ENCODE data around the gene SLC47A2. TPM values are rescaled to one million over a fixed set of nuclear protein-coding genes. Genes with fewer than 3 reads are reported as not detected.
"Not testable (repeated sequence)": the region's sequence is repeated elsewhere in the genome, so short reads cannot be mapped to it uniquely, and the experiment has no call there.

Gene SLC47A2
- total RNA-seq, 1 donor from 2014 or later = 1.5 TPM

DNA sequence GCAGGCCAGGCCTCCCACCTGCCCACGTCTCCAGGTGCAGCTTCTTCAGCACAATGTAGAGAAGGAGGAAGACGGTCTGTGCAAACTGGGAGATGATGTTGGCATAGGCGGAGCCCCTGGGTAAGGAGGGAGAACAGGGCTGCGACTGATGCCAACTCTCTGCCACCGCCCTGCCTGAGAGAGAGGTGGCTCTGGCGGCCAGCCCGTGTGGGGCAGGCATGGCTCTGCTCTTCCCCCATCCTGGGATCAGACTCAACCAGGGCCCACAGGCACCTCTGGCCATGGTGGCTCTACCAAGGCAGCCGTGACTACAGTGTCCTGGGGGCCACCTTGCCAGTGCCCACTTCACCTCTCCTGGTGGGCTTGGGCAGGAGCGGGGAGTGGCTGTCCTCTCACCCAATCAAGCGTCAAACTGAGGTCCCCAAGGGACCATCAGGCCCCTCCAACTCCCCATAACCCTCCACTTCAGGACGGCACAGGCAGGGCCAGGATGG, 8.6 kb downstream of the SLC47A2 start:
- no peak for DNase-seq

- DNase-seq = peak; percentile 62
Observed at GRCh38 chr17:19706791-19707727, 9.3 kb downstream of the SLC47A2 start.

DNA sequence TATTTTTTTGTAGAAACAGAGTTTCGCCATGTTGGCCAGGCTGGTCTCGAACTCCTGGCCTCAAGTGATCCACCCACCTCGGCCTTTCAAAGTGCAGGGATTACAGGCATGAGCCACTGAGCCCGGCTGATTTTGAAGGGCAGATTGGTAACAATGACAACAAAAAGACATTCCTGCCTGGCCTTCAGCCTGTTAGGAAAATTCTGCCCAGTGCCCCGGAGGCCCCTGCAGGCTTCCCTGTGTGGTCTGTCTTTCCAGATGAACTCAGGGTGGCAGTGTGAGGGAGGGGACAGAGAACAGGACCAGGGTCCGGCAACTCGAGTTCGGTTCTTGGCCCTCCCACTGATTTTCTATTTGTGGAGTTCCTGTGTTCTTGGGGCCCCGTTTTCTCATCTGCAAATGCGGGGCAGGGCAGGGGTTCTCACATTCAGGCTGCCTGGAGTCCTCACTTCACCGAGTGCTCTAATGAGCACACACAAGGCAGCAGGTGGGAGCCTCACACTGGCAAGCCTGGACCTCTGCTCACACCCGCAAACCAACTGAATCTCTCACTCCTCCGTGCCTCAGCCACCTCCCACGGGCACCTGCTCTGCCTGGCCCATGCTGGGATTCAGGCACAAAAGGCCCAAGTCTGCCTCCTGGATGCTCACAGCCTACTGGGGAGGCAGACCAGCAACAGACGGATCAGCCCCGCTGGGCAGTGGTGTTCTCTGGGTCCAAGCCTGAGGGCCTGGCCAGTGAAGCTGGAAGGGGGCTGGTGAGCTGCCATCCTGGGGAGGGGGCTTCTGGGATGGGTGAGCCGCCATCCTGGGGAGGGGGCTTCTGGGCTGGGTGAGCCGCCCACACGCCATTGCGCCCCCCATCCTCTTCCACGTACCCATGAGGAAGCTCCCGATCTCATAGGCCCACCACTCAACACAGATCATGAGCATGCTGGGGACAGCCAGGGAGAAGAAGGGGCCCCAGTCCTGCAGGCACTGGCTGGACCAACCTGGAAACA, 10.3 kb downstream of the SLC47A2 start:
- no peak for DNase-seq

GRCh38 chr17:19705201-19705600, 11.2 kb downstream of the SLC47A2 start:
- DNase-seq = no peak

GRCh38 chr17:19703828-19704613, 12.4 kb downstream of the SLC47A2 start:
- DNase-seq = no peak

DNA sequence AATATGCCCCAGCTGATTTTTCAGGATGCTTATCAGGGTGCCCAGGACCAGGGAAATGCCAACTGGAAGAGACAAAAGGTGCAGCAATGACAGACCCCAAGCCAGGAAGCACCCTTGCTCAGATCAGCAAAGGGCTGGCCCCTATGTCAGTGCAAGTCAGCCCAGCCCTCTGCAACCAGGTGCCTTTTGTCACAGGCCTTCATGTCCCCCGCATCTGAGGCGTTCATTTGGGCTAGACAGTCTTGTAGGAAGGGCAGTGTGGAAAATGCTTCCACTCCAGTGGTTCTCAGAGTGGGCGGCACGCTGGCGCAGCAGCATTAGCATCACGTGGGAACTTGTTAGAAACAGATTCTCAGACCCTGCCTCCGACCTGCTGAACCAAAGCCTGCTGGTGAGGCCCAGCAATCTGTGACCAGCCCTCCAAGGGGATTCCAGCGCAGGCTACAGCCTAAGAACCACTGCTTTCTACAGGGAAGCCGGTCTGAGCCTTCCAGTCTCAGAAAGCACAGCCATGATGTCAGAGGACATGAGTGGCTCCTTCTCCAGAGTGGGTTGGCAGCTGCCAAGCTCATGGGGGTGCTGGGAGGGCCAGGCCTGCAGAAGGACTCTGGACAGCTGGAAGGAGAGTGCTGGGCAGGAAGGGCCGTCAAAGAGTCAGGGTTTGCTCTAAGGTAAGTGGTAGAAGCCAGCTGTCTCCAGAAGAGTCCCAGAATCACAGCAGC, 13.1 kb downstream of the SLC47A2 start:
- DNase-seq = peak; percentile 81

- no peak for DNase-seq
Observed at GRCh38 chr17:19702217-19702641, 14.2 kb downstream of the SLC47A2 start.

DNA sequence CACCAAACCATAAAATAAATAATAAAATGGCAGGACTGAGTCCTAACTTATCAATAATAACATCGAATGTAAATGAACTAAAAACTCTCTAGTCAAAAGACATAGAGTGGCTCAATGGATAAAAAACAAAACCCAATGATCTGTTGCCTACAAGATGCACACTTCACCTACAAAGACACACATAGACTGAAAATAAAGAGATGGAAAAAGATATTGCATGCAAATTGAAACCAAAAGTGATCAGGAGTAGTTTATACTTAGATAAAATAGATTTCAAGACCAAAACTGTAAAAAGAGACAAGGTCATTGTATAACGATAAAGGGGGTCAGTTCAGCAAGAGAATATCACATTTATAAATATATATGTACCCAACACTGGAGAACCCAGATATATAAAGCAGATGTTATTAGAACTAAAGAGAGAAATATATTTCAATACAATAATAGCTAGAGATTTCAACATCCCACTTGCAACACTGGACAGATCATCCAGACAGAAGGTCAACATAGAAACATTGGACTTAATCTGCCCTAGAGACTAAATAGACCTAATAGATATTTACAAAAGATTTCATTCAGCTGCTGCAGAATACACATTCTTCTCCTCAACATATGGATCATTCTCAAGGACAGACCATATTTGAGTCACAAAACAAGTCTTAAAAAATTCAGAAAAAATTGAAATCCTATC, 29.8 kb downstream of the SLC47A2 start:
- no peak for DNase-seq

- DNase-seq = not testable (repeated sequence)
Observed at GRCh38 chr17:19684909-19685580, 31.3 kb downstream of the SLC47A2 start.

DNA sequence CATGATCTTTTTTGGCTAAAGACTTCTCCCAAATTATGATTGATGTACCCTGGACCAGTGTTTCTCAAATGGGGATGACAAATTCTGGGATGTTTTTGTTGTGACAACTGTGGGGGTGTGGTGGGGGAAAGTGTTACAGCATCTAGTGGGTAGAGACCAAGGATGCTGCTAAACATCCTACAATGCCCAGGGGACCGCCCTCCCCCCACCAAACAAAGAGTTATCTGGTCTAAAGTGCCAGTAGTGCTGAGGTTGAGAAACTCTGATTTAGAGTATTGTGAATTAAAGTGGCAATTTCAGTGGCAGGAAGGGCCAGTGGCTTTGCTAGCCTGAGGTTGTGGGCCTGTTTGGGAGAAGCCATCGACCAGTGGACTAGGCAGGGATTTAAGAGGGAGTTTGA, 33.3 kb downstream of the SLC47A2 start:
- no peak for DNase-seq

DNA sequence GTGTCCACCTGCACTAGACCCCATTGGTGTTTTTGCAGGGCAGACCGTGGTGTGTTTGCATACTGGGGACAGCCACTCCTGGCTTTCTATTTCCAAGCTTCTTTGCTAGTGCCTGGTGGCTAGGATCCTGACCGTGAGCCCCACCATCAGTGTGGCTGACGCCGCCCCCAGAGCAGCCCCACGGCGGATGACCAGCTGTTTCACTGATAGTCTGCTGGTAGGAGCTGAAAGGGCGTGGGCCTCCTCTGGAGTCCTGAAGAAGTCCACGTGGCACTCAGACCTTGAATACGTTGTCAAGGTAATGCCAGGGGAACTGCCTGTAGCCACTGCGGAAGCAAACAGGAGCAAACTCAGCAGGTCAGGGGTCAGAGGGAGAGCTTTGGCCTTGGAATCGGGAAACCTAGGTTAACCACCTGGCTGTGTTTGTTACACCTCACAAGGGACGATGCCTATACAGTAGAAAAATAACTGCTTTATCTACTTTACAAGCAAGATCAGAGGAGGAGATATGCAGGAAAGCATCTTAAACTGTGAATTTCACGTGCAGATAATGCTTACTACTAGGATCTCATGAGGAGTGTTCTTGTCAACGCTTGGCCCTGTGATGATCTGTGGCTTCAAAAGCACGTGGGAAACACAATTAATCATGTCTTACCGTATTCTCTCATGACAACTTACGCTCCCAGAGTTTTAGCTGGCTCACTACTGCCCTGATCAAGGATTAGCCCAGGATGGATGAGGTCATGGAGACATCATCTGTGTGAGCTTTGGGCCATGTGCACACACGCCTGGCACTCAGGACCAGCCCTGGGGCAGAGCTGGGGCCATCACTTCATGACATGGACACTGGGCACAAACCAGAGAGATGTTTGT, 37.6 kb downstream of the SLC47A2 start:
- no peak for DNase-seq

DNA sequence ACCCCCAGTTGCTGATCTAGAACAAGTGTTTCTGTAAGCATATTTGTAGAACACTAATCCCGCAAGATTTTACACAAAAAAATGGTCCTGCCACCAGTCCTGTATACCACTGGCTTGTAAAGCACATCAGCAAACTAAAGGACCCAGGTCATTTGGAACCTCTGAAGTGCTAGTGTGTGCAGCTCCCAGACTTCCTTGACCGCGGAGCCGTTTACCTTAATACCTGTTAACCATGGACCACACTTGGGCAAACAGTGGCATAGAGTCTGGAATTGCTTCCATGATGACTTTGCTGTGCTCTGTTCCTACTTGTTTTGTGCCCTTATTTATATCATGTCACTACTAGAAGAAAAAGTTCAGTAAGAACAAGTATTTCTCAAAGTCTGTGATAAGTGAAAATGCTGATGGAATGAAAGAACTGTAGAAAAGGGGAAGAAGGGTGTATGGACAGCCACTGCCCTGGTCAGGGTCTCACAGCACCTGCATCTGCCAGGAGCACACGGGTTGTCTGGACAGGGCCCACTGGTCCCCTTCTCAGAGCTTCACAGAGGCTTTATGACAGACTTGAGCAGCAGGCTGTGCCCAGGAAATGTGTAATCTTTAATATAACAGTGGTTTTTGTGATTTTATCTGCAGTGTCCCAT, 38.5 kb downstream of the SLC47A2 start:
- DNase-seq = no peak

GRCh38 chr17:19676896-19677295, 39.5 kb downstream of the SLC47A2 start:
- no peak for DNase-seq

GRCh38 chr17:19673623-19674022, 42.8 kb downstream of the SLC47A2 start:
- no peak for DNase-seq

DNA sequence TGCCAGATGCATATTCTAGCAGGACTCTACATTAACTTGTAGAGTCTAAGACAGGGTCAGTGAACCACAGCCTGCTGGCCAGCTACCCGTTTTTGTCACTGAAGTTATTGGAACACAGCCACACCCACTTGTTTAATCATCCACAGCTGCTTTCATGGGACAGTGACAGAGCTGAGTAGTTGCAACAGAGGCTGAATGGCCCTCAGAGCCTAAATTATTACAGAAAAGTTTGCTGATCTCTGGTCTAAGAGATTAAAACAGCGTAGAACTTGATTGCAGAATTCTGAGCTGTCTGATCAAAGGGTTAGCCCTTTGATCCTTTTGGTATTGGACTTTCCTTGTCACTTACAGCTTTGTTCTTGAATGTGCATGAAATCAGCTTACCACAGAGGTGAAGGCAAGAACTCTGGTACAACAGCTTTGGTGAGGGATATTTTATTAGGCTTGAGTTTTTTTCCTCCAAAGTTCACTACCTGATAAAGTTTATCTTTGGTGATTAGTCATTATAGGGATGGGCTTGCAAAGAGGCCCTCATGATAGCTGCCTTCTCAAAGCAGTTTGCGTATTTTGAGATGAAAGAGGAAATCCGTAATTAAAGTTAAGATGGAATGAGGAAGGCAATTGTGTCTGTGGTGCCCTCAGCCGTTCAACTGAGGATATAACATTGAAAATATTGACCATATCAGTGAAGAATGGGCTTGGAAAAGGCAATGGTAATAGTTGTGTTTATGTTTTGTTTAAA, 44.2 kb downstream of the SLC47A2 start:
- DNase-seq = peak; percentile 81

DNA sequence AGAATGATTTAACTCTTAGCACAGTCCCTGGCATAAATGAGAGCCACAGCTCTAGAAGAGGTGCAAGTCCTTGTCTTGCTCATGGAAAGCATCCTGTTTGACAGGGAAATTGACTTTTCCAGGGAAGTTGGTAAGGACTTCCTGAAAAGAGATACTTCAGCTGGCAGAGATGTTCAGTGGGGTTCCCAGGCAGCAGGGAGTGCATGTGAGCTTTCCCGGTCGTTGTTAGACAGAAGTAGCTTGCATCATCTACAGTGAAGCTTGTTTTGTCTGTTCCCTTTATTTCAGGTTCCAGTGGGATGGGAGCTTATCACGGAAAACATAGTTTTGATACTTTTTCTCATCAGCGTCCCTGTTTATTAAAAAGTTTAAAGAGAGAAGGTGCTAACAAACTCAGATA, 45.0 kb downstream of the SLC47A2 start:
- no peak for DNase-seq

DNA sequence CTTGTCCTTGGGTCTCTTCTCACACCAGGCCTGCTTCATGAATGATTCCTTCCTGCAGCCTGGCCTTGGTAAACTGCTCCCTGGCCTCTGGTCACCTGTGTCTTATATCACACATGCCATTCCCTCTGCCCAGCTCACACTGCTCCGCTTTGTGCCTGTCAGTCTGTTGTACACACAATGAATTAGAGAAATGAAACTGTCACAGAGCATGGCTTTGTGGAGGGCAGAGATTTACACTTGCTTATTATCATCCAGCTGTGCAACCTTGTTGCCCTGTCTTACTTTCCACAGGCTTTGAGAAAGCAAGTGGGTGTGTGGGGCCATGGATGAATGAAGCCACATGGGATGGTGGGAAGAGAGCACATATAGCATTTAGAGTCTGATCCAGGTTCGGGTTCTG, 45.5 kb downstream of the SLC47A2 start:
- DNase-seq = no peak

DNA sequence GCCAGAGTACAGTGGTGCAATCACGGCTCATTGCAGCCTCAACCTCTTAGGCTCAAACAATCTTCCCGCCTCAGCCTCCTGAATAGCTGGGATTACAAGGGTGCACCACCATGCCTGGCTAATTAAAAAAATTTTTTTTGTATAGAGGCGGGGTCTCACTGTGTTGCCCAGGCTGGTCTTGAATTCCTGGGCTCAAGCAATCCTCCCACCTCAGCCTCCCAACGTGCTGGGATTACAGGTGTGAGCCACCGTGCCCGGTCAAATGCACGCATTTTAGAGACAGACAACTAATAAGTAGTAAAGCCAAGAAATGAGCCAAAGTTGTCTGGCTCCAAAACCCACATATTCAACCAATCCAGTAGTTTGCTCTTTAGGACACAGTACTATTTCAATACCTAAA, 46.7 kb downstream of the SLC47A2 start:
- DNase-seq = not testable (repeated sequence)

Data from tongue (tissue), 2 donors.